Measurements from ENCODE around the gene DIS3L2. TPM values are rescaled to one million over a fixed set of nuclear protein-coding genes. Genes with fewer than 3 reads are reported as not detected.
"Not testable (repeated sequence)": the region's sequence is repeated elsewhere in the genome, so short reads cannot be mapped to it uniquely, and the experiment has no call there.

DIS3L2 gene
- total RNA-seq, 1 experiment from 2014 or later, result 39.1 TPM

- POLR2A ChIA-PET (ENCODE audit: unreplicated experiment), result no interaction called here
- Histone ChIP-seq H3K4me1 (replicated peaks; ENCODE audit: insufficient read depth) (peaks cover 20% of the 10 kb centered on the region), H3F3A (ENCODE audit: insufficient read depth, low read depth) (no peaks in the 10 kb centered on the region; the same call in 1 of the 2 replicates), H3K4me2 (no peak overlapping the region), H4K20me1 (ENCODE audit: insufficient read depth) (no peaks in the 10 kb centered on the region), H3K4me3 (no peak overlapping the region), H3K9me3 (ENCODE audit: insufficient read depth, low read depth) (no peaks in the 10 kb centered on the region), H3K9me2 (ENCODE audit: insufficient read depth) (no peaks in the 10 kb centered on the region), H3K27ac (no peak overlapping the region), H3K27me3 (ENCODE audit: insufficient read depth, low read depth) (no peaks in the 10 kb centered on the region), H3K36me3 (ENCODE audit: low read depth) (no peaks in the 10 kb centered on the region), H3K79me2 (ENCODE audit: low read depth) (no peaks in the 10 kb centered on the region), H2AFZ (no peak overlapping the region)
- CTCF ChIA-PET, result interaction anchor here (1.1 kb wide), 1 partner anchor 48 kb away, joined by 3 read pairs; no protein-coding TSS in a partner anchor
- TF ChIP-seq CTCF (conservative IDR thresholded peaks at IDR 0.05) (no peak), EZH2 (IDR thresholded peaks at IDR 0.05; ENCODE audit: low read depth) (no peak)
- DNase-seq, result no peak
- no TSS peak for BruUV-seq (replicated peaks)
- intact Hi-C loops (cut with micrococcal nuclease; ENCODE audit: unreplicated experiment), result loop anchor here (5.0 kb wide), 2 partner anchors 53 to 68 kb away; no protein-coding TSS in a partner anchor
Measured at GRCh38 chr2:232369126-232369951, 407.8 kb downstream of the DIS3L2 start.

- H4K20me1 ChIP-seq (ENCODE audit: insufficient read depth); H3F3A ChIP-seq (ENCODE audit: insufficient read depth, low read depth); H3K4me3 ChIP-seq; H3K27ac ChIP-seq; H3K9me3 ChIP-seq (ENCODE audit: insufficient read depth, low read depth); H3K4me2 ChIP-seq; H3K36me3 ChIP-seq (ENCODE audit: low read depth); BruUV-seq (replicated peaks); H3K27me3 ChIP-seq (ENCODE audit: insufficient read depth, low read depth); H3K79me2 ChIP-seq (ENCODE audit: low read depth); POLR2A ChIA-PET (ENCODE audit: unreplicated experiment); DNase-seq; H2AFZ ChIP-seq; CTCF ChIA-PET; intact Hi-C loops (cut with micrococcal nuclease; ENCODE audit: unreplicated experiment); H3K9me2 ChIP-seq (ENCODE audit: insufficient read depth): not testable (repeated sequence)
- H3K4me1 ChIP-seq (replicated peaks; ENCODE audit: insufficient read depth), result peaks cover 19% of the 10 kb centered on the region
Measured at GRCh38 chr2:232370007-232370406, 408.5 kb downstream of the DIS3L2 start.

DNA sequence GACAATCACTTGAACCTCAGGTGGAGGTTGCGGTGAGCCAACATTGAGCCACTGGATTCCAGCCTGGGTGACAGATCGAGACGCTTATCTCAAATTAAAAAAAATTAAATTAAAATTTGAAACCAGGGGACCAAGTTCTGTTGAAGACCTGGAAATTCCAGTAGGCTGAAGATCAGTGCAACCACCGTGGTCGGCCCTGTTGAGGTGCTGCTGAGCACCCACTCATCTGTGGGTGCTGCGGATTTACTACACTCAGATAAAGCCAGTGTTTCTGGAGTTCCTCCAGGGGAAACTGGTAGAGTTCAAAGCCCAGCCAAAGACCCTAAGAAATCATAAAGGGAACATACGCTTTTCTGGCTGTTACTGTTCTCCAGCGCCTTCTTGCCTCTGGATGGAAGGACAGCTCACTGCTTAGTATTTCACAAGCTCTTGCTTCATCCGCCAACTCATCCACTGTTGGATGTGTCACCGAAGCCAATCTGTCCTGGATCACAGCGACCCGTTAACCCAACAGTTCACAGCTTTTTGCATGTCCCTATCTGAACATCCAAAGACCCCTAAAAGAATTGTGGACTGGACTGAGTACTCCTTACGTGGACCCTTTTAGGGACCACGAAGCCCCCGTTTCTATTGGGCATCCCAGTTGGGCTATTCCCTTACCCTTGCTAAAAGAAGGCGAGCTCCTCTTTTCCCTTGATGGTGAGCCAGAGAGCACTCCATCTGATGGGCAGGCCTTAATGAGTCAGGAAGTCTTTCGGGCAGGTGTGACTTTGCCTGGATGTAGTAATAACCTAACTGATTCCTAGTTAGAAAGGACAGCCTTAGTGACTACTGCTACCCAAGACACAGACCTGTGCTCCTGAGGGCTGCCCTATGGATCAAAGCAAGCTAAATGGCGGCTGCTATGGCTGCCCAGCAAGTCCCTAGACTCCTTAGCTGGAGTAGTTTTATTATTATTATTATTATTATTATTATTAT lies 411.0 kb downstream of the DIS3L2 start:
- Histone ChIP-seq H3K4me2 (no peak overlapping the region), H4K20me1 (ENCODE audit: insufficient read depth) (no peaks in the 10 kb centered on the region), H3K4me1 (replicated peaks; ENCODE audit: insufficient read depth) (peaks cover 9% of the 10 kb centered on the region; the same call in 1 of the 2 replicates), H3F3A (ENCODE audit: insufficient read depth, low read depth) (no peaks in the 10 kb centered on the region; the same call in 1 of the 2 replicates), H3K27ac (no peak overlapping the region), H3K9me3 (ENCODE audit: insufficient read depth, low read depth) (no peaks in the 10 kb centered on the region), H3K4me3 (no peak overlapping the region), H3K9me2 (ENCODE audit: insufficient read depth) (no peaks in the 10 kb centered on the region), H3K36me3 (ENCODE audit: low read depth) (no peaks in the 10 kb centered on the region), H3K79me2 (ENCODE audit: low read depth) (no peaks in the 10 kb centered on the region), H2AFZ (no peak overlapping the region), H3K27me3 (ENCODE audit: insufficient read depth, low read depth) (no peaks in the 10 kb centered on the region)
- POLR2A ChIA-PET (ENCODE audit: unreplicated experiment), result interaction anchor here (0.6 kb wide), 1 partner anchor 701 kb away, joined by 6 read pairs; no protein-coding TSS in a partner anchor
- no TSS peak for BruUV-seq (replicated peaks)
- peak in 1 of 2 experiments; percentile 36 for DNase-seq
- TF ChIP-seq CTCF (conservative IDR thresholded peaks at IDR 0.05) (no peak), EZH2 (IDR thresholded peaks at IDR 0.05; ENCODE audit: low read depth) (no peak)
- intact Hi-C loops (cut with micrococcal nuclease; ENCODE audit: unreplicated experiment), result no loop called here
- CTCF ChIA-PET, result interaction anchor here (0.5 to 0.6 kb wide), 2 partner anchors 60 to 75 kb away, joined by 3 to 7 read pairs; no protein-coding TSS in a partner anchor
